Sigmoid colon (tissue), 4 donors: Measurements from ENCODE around the gene SLCO2A1.
A peak's percentile ranks its signal among the peaks of the same experiment; 100 is the strongest.

Experiments
- EP300 ChIP-seq, 4 donors: sonication (generic); formaldehyde crosslinking; IDR thresholded peaks; one replicate each; pipeline ENCODE4 v1.6.1; 2017; ENCODE audit warnings: antibody characterized with exemption in 4 of 4
- POLR2A ChIP-seq, 2 donors: fragments of 450-650 bp; IDR thresholded peaks; one replicate each; pipeline ENCODE4 v1.6.1; 2016; ENCODE audit warnings: antibody characterized with exemption in 2 of 2, mild to moderate bottlenecking in 2 of 2, moderate library complexity in 2 of 2
- POLR2AphosphoS5 ChIP-seq, 4 donors: sonication (generic); formaldehyde crosslinking; IDR thresholded peaks; one replicate each; pipeline ENCODE4 v1.6.1; 2017; ENCODE audit warnings: antibody characterized with exemption in 4 of 4
- TF ChIP-seq, protein P1 (sequence below), 4 experiments: fragments of 450-650 bp in 3 of 4; fragments of 200-600 bp in 1 of 4; IDR thresholded peaks; one replicate each; pipeline ENCODE4 v1.5.1; 2016 to 2019; ENCODE audit warnings: antibody characterized with exemption in 4 of 4, mild to moderate bottlenecking in 3 of 4, moderate library complexity in 2 of 4

DNA sequence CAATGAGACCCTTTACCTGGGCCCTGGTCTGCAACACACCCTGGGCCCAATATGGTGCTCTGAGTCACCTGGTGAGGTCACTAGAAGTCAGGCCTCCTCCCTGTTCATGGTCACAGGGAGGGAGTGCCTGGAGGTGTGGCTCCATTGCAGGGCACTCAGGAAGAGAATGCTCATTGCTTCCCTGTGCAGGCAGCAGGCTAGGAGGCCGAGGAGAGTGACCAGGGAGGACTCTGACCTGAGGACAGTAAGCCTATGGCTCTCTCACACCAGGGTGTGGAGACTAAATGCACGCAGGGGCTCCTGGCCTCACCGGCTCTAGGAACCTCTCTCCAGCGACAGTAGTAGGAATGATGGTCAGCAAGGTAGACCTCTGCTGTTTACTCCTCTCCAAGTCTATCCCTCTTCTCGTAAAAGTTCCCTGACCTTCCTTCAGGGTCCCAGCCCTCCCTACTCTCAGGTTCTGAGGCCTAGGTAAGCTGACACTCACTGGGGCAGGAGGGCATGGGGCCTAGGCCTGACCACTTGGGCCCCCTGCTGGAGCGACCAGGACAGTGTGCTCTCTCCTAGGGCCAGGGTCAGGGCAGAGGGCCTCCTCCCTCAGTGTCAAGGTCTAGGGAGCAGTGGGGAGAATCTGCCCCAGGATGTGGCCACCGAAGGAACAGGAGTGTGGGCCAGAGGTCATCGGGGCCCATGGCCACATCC, 9.6 kb upstream of the SLCO2A1 start:
- TF ChIP-seq, protein P1, sequence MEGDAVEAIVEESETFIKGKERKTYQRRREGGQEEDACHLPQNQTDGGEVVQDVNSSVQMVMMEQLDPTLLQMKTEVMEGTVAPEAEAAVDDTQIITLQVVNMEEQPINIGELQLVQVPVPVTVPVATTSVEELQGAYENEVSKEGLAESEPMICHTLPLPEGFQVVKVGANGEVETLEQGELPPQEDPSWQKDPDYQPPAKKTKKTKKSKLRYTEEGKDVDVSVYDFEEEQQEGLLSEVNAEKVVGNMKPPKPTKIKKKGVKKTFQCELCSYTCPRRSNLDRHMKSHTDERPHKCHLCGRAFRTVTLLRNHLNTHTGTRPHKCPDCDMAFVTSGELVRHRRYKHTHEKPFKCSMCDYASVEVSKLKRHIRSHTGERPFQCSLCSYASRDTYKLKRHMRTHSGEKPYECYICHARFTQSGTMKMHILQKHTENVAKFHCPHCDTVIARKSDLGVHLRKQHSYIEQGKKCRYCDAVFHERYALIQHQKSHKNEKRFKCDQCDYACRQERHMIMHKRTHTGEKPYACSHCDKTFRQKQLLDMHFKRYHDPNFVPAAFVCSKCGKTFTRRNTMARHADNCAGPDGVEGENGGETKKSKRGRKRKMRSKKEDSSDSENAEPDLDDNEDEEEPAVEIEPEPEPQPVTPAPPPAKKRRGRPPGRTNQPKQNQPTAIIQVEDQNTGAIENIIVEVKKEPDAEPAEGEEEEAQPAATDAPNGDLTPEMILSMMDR (IDR thresholded peaks at IDR 0.05), result peak in 1 of 4 experiments; percentile 13
- TF ChIP-seq POLR2A (IDR thresholded peaks at IDR 0.05) (no peak), EP300 (IDR thresholded peaks at IDR 0.05) (no peak), POLR2AphosphoS5 (IDR thresholded peaks at IDR 0.05) (no peak)
